Activated CD8-positive, alpha-beta memory T cell treated with anti-CD3 and anti-CD28 coated beads, Interleukin-2, amount 10 ng/mL, durations not matched to agents 7 days and 5 days (primary cell): ENCODE results near the gene UBE2QL1. TPM values are rescaled to one million over a fixed set of nuclear protein-coding genes. Genes with fewer than 3 reads are reported as not detected.

Source experiments
- ATAC-seq: fragments of 150-1000 bp; cut with Tn5 transposase; one replicate; pipeline ENCODE4 v1.10.0; 2021; ENCODE audit warnings: moderate library complexity
- CTCF ChIA-PET: fragments of 350-600 bp; sonication (Branson Sonifier 250); formaldehyde crosslinking; loops from one replicate; lab custom pipeline; 2021; ENCODE audit warnings: antibody characterized with exemption; lab: Charles Lee
- DNase-seq: peaks from one replicate; pipeline ENCODE4 v3.0.0-alpha.2; 2020
- H3K27ac Mint-ChIP-seq: one replicate; pipeline ENCODE4 v1.8.0; 2021; ENCODE audit warnings: mild to moderate bottlenecking, mixed read lengths
- H3K27me3 Mint-ChIP-seq: one replicate; pipeline ENCODE4 v1.8.0; 2021; ENCODE audit warnings: mixed read lengths
- H3K36me3 Mint-ChIP-seq: one replicate; pipeline ENCODE4 v1.8.0; 2021; ENCODE audit warnings: mild to moderate bottlenecking, mixed read lengths
- H3K4me1 Mint-ChIP-seq: one replicate; pipeline ENCODE4 v1.8.0; 2021; ENCODE audit warnings: mixed read lengths
- H3K4me3 Mint-ChIP-seq: one replicate; pipeline ENCODE4 v1.8.0; 2021; ENCODE audit warnings: mild to moderate bottlenecking, moderate library complexity, mixed read lengths
- H3K9me3 Mint-ChIP-seq: one replicate; pipeline ENCODE4 v1.8.0; 2022; ENCODE audit warnings: low read depth, mixed read lengths
- total RNA-seq, 2 experiments: library from RNA; stranded (reverse); gene quantifications; one replicate each; pipeline ENCODE4 v1.2.3, GENCODE V29; 2021

Gene UBE2QL1
- total RNA-seq, 2 experiments from 2014 or later = 0.35 TPM; not detected in 1

DNA sequence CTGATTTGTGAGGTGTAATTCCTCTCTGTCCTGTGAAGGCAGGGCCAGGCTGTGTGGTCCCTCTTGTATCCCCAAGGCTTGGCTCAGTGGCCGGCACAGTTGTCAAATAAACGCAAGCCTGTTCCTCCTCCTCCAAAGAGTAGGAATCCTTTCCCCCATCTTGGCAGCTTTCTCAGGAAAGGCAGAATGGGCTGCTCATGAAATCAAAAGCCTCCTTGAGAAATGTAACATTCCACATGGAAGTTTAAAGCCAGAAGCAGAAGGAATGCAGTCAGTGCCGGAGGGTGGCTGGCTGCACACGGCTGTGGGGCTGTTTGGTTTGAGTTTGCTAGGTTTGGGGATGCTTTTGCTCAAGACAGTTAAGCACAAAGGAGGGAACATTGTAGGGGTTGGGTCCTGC lies 35.8 kb upstream of the UBE2QL1 start:
- no peak overlapping the region for H3K27ac Mint-ChIP-seq
- H3K4me3 Mint-ChIP-seq = no peak overlapping the region
- peaks cover 3% of the 10 kb centered on the region for H3K4me1 Mint-ChIP-seq
- no peak for DNase-seq
- no peak for ATAC-seq
- no peaks in the 10 kb centered on the region for H3K9me3 Mint-ChIP-seq
- H3K27me3 Mint-ChIP-seq = peaks cover 2% of the 10 kb centered on the region
- H3K36me3 Mint-ChIP-seq = no peaks in the 10 kb centered on the region
- CTCF ChIA-PET = no interaction called here

DNA sequence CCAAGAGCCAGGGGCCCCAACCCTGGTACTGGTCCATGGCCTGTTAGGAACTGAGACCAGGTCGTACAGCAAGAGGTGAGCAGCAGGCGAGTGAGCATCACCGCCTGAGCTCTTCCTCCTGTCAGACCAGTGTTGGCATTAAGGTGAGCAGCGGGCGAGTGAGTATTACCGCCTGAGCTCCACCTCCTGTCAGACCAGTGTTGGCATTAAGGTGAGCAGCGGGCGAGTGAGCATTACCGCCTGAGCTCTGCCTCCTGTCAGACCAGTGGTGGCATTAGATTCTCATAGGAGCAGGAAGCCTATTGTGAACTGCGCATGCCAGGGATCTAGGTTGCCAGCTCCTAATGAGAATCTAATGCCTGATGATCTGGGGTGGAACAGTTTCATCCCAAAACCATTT lies 31.0 kb upstream of the UBE2QL1 start:
- ATAC-seq = no peak
- H3K36me3 Mint-ChIP-seq = no peaks in the 10 kb centered on the region
- CTCF ChIA-PET = no interaction called here

DNA sequence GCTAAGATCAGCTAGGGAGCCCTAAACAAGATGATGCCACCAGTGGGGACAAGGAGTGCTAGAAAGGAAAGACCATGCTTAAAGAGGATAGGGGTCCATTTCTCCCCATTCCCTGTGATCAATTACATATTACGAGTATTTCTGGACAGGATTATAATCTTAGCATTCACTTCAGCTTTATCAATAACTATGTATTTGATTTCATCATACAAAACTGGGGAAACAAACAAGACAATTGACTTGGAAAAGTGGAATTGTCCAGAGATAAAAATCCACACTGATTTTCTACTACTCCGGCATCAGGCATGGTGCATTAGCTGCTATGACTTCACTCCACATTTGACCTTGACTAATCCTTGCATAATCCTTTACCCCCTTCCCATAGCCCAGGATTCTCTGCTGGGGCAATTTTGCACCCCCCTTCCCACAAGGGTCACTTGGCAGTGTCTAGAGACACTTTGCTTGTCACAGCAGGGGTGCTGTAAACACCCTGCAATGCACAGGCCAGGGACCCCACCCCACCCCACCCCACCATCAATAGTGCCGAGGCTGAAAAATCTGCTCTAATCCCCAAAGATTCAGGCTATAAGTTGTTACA lies 29.9 kb upstream of the UBE2QL1 start:
- Mint-ChIP-seq H3K27ac (no peak overlapping the region), H3K36me3 (no peaks in the 10 kb centered on the region), H3K4me1 (no peaks in the 10 kb centered on the region), H3K27me3 (peaks cover 2% of the 10 kb centered on the region), H3K4me3 (no peak overlapping the region), H3K9me3 (no peaks in the 10 kb centered on the region)
- no peak for DNase-seq
- no peak for ATAC-seq
- CTCF ChIA-PET = no interaction called here

More for the DNA sequence above, 31.0 kb upstream of the UBE2QL1 start:
- H3K27ac Mint-ChIP-seq = no peak overlapping the region
- no peaks in the 10 kb centered on the region for H3K9me3 Mint-ChIP-seq
- no peak overlapping the region for H3K4me3 Mint-ChIP-seq
- H3K27me3 Mint-ChIP-seq = peaks cover 2% of the 10 kb centered on the region
- no peak for DNase-seq
- H3K4me1 Mint-ChIP-seq = no peaks in the 10 kb centered on the region

DNA sequence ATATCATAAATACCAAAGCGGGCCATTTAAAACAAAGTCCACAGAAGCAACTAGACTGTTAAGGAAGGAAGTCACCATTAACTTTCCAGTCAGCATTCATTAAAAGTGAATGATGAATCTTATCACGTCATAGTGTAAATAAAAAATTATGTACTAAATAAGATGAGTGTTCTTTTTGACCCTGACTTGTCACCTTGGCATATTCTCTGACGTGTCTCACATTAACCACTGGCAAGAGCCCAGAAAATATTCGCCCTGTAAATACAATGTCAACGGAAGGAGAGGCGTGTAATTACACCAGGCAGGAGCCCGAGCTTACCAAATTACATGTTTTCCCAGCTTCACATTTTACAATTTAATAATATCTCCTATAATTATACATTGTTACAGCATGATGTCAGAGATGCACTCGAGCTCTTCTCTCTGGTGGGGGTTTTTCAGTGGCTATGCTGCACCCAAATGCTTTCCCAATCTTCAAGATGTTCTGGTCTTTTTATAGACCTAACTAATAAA lies 29.3 kb upstream of the UBE2QL1 start:
- ATAC-seq = no peak
- no peak overlapping the region for H3K27ac Mint-ChIP-seq
- no peaks in the 10 kb centered on the region for H3K9me3 Mint-ChIP-seq
- no peak overlapping the region for H3K4me3 Mint-ChIP-seq
- CTCF ChIA-PET = no interaction called here
- H3K4me1 Mint-ChIP-seq = no peaks in the 10 kb centered on the region
- H3K27me3 Mint-ChIP-seq = peaks cover 2% of the 10 kb centered on the region
- DNase-seq = no peak
- H3K36me3 Mint-ChIP-seq = no peaks in the 10 kb centered on the region

DNA sequence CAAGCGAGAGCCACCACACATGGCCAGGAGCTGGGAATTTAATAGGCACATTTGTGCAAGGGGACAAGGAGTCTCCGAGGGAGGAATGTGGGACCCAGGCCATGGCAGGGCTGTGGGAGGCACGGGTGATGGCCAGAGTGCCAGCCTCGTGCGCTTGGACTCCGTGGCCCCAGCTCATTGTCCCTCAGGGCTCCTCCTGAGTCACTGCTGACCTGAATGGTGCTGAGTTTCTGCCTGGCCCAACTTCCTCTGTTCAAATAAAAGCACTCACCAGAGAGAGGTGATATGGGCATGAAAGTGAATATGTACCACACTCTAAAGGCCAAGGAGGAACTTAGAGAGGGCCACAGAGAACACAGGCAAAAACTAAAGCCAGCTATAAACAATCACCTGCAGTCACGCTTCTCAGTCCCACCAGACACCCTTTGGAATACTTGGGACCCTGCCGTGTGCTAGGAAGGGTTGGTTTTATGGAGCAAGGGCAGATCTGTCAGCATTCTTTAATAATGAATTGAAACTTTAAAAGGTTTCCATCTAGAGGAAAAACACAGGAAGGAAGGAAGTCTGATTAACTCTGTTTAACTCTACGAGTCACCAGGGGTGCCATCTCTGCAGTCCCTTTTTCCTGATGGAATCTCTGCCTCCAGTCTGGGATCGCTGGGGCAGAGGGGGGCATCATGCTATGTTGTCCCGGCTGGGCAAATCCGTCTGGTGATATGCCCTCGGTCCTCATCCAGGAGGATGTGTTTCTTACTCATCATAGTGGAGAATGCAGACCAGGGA lies 25.1 kb upstream of the UBE2QL1 start:
- no peaks in the 10 kb centered on the region for H3K4me1 Mint-ChIP-seq
- DNase-seq (no peak), ATAC-seq (no peak)
- CTCF ChIA-PET = no interaction called here
- H3K4me3 Mint-ChIP-seq = no peak overlapping the region
- peaks cover 20% of the 10 kb centered on the region for H3K27me3 Mint-ChIP-seq
- no peaks in the 10 kb centered on the region for H3K9me3 Mint-ChIP-seq
- H3K36me3 Mint-ChIP-seq = no peaks in the 10 kb centered on the region
- no peak overlapping the region for H3K27ac Mint-ChIP-seq

DNA sequence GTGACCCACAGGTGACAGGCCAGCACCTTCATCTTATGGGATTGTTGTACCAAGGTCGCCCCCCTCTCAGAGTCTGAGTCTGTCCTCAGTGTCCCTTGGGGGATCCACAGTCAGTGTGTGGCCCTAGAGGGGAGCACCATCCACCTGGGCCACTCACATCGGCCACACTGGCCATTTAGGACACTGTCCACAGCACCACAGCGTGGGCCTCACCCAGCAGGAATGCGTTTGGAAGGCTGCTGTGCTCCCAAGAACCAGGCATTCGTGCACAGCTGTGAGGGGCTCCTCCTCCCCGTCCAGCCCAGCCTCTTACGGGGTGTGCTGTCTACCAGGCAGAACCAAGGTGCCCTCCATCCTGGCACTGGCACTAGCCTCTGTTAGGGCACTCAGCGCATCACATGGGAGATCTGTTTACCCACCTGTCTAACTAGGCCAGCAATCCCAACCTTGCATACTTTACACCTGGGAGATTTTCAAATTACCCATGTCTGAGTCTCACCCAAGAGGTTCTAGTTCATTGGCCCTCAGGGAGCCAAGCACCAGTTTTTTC lies 24.5 kb upstream of the UBE2QL1 start:
- CTCF ChIA-PET = no interaction called here
- H3K27me3 Mint-ChIP-seq = peaks cover 24% of the 10 kb centered on the region
- DNase-seq = no peak
- no peaks in the 10 kb centered on the region for H3K4me1 Mint-ChIP-seq
- H3K9me3 Mint-ChIP-seq = no peaks in the 10 kb centered on the region
- no peak overlapping the region for H3K27ac Mint-ChIP-seq
- H3K4me3 Mint-ChIP-seq = no peak overlapping the region
- ATAC-seq = peak; percentile 12
- H3K36me3 Mint-ChIP-seq = no peaks in the 10 kb centered on the region

DNA sequence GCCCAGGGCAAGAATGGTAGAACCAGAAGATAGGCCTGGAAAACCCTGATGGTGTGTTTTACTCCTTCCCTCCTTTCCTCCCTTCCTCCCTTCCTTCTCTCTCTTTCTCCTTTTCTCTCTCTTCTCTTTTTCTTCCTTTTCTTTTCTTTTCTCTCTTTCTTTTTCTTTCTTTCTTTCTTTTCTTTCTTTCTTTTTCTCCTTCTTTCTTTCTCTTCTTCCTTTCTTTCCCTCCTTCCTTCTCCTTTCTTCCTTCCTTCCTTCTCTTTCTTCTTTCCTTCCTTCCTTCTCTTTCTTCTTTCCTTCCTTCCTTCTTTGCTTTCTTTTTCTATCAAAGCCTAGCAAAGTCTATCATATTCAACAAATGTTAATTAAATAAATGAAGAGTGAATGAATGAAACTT lies 24.0 kb upstream of the UBE2QL1 start:
- no peak for ATAC-seq
- Mint-ChIP-seq H3K9me3 (no peaks in the 10 kb centered on the region), H3K27ac (no peak overlapping the region), H3K27me3 (peaks cover 25% of the 10 kb centered on the region), H3K4me1 (no peaks in the 10 kb centered on the region), H3K4me3 (no peak overlapping the region), H3K36me3 (no peaks in the 10 kb centered on the region)
- CTCF ChIA-PET = no interaction called here
- DNase-seq = no peak

DNA sequence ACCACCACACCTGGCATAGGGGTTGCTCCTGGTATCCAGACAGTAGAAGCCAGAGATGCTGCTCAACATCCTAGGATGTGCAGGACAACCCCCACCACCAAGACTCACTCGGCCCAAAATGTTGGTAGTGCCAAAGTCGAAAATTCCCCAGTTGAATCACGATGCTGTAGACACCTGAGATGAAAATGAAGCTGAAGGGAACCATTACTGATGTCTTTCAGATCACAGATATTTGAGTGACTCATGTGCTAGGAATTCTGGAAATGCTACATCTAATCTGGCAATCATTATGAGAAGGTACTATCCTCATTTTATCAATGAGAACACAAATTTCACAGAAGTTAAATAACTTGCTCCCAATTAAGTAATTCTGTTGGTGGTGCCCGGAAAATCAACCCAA lies 21.0 kb upstream of the UBE2QL1 start:
- no peak overlapping the region for H3K27ac Mint-ChIP-seq
- H3K9me3 Mint-ChIP-seq = no peaks in the 10 kb centered on the region
- H3K27me3 Mint-ChIP-seq = peaks cover 30% of the 10 kb centered on the region
- no peak overlapping the region for H3K4me3 Mint-ChIP-seq
- no peaks in the 10 kb centered on the region for H3K4me1 Mint-ChIP-seq
- CTCF ChIA-PET = no interaction called here
- ATAC-seq (no peak), DNase-seq (no peak)
- no peaks in the 10 kb centered on the region for H3K36me3 Mint-ChIP-seq

DNA sequence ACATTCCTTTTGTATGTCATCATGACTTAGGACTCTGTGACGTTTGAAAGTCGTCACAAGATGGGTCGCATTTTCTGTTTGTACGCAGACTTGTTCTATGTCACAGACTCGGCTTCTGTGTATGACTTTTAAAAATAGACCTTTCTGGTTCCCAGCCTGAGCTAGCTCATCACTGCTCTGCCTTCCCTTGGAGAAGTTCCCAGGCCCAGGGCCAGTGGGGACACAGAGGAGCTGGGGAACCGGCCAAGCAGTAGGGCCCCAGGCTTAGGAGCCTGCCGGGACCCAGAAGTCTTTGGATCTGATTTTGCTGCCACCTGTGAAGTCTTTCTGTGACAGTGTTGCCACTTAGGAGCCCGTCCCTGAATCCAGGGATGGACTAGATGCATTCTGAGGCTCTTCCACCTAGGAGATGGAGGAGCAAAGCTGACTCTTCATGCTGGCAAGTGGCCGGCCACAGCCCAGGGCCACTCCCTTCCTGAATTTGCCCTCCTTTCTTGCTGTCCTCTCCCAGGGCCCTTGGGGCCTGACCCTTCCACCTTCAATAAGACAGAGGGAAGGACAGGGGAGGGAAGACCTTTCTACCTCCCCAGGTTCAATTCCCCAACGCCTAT lies 18.1 kb upstream of the UBE2QL1 start:
- Mint-ChIP-seq H3K36me3 (no peaks in the 10 kb centered on the region), H3K27me3 (peaks cover 35% of the 10 kb centered on the region), H3K9me3 (no peaks in the 10 kb centered on the region), H3K4me1 (no peaks in the 10 kb centered on the region), H3K4me3 (no peak overlapping the region), H3K27ac (no peak overlapping the region)
- CTCF ChIA-PET = no interaction called here
- no peak for ATAC-seq
- no peak for DNase-seq

DNA sequence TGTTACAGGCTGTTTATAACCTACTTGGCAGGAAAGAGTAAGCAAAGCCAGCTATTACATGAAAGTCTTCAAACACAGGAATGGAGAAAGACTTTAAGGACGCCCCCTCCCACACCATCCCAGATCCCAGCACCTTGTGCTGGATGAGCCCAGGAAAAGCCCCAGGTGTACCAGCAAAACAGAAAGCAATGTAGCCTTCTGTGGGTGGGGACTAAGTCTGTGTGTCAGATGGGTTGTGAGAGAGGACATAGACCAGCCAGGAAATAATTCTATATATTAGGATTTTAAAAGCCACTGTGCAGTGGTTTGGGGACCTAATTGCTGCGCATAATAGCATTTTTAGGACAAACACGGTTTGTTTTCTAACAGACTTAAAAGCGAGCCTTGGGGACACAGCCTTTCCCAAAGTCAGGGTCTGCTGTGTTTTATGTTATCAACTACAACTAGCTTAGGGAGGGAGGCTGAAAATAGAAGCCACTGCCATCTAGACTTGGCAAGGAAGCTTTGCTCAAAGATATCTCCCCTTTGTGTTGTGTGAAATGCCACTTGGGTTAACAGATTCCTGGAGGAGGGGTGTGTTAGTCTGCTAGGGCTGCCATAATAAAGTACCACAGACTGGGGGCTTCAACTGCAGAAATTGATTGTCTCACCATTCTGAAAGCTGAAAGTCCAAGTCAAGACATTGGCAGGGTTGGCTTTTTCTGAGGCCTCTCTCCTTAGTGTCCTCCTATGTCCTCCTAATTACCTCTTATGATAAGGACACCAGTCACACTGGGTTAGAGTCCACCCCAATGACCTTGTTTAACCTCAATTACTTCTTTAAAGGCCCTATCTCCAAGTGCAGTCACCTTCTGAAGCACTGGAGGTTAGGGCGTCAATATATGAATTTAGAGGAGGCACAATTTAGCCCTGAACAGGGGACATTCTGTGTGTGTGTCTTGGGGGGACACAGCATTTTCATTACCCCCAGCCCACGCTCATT lies 17.2 kb upstream of the UBE2QL1 start:
- no peaks in the 10 kb centered on the region for H3K36me3 Mint-ChIP-seq
- H3K4me1 Mint-ChIP-seq = no peaks in the 10 kb centered on the region
- CTCF ChIA-PET = interaction anchor here (0.6 kb wide), 1 partner anchor 1145 kb away, joined by 4 read pairs; no protein-coding TSS in a partner anchor
- H3K27me3 Mint-ChIP-seq = peaks cover 39% of the 10 kb centered on the region
- H3K9me3 Mint-ChIP-seq = no peaks in the 10 kb centered on the region
- no peak overlapping the region for H3K27ac Mint-ChIP-seq
- ATAC-seq (no peak), DNase-seq (no peak)
- H3K4me3 Mint-ChIP-seq = no peak overlapping the region

DNA sequence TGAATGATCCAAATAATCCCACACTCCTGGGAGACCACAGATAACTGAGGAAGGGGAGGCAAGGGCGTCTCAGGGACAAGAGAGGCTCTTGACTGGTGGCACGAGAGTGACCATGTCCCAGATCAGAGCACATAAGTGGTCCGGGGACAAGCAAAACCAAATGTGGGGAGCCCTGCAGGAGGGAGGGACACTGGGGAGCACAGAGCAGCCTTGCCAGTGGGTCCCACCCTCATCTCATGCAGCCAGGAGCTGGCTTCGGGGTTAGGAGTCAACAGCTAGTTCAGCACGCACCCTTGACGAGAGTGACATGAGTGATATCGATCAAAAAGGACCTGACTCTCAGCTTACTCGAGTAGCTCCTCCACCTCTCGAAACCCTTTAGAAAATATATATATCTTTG lies 16.5 kb upstream of the UBE2QL1 start:
- Mint-ChIP-seq H3K4me1 (no peaks in the 10 kb centered on the region), H3K27ac (no peak overlapping the region), H3K9me3 (no peaks in the 10 kb centered on the region), H3K27me3 (peaks cover 36% of the 10 kb centered on the region), H3K4me3 (no peak overlapping the region), H3K36me3 (no peaks in the 10 kb centered on the region)
- CTCF ChIA-PET = no interaction called here
- DNase-seq = no peak
- ATAC-seq = no peak

DNA sequence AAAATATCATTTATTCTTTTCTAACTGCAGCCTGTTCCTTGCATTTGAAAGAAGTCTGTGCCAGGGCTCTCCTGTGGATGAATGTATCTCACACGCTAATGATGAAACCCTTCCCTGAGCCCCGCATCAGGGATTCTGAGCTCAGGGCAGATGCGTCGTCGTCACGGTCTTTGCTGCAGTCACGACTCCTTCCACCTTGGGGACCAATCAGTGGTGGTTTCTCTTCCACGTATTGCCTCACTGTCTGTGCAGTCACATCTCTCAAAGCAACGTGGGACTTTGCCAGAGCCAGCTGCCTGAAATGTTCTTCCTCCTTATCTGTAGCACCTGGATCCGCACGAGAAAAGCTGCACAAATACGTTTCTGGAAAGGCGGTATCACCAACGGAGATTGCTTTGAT lies 13.9 kb upstream of the UBE2QL1 start:
- Mint-ChIP-seq H3K27me3 (peaks cover 29% of the 10 kb centered on the region), H3K36me3 (no peaks in the 10 kb centered on the region), H3K9me3 (no peaks in the 10 kb centered on the region), H3K4me1 (no peaks in the 10 kb centered on the region), H3K4me3 (no peak overlapping the region), H3K27ac (no peak overlapping the region)
- DNase-seq (peak; percentile 19), ATAC-seq (no peak)
- CTCF ChIA-PET = no interaction called here

DNA sequence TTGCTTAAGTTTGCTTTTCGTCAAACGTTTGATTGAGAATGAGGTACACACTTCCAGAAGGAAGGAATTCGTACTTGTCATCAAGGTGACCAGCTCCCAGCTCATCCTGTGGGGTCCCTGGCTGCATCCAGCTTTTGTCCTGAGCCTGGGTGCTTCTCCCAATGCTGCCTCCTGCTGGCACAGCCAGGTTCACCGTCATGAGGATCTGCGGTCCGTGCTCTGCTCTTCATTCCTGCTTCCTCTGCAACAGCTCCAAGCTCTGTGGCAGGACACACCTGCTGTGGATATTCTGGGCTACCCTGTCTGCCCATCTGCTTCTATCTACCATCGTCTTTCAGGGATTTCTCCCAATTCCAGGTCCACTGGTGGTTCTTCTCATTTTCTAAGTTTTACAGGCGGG lies 13.3 kb upstream of the UBE2QL1 start:
- peaks cover 29% of the 10 kb centered on the region for H3K27me3 Mint-ChIP-seq
- H3K27ac Mint-ChIP-seq = no peak overlapping the region
- no peaks in the 10 kb centered on the region for H3K4me1 Mint-ChIP-seq
- no peaks in the 10 kb centered on the region for H3K36me3 Mint-ChIP-seq
- no peaks in the 10 kb centered on the region for H3K9me3 Mint-ChIP-seq
- no peak for ATAC-seq
- DNase-seq = peak; percentile 18
- CTCF ChIA-PET = no interaction called here
- no peak overlapping the region for H3K4me3 Mint-ChIP-seq
